MM.1S (cell line): ENCODE measurements around the gene LUZP1.
"Not testable (repeated sequence)": the region's sequence is repeated elsewhere in the genome, so short reads cannot be mapped to it uniquely, and the experiment has no call there.

ENCODE experiments used
- DNase-seq: peaks from one replicate; pipeline ENCODE4 v3.0.0-alpha.2; 2015
- H2AFZ ChIP-seq: fragments of 300-600 bp; sonication (generic); 2 replicates; pipeline ENCODE4 v1.6.0; 2016; ENCODE audit warnings: antibody characterized with exemption, low read length
- H3F3A ChIP-seq: fragments of 300-600 bp; sonication (generic); 2 replicates; pipeline ENCODE4 v1.6.1; 2016; ENCODE audit warnings: mild to moderate bottlenecking, antibody characterized with exemption, low read length, moderate library complexity, mixed read lengths; ENCODE audit not compliant: insufficient read depth
- H3K27ac ChIP-seq: fragments of 300-600 bp; sonication (generic); 2 replicates; pipeline ENCODE4 v1.5.1; 2016; ENCODE audit warnings: mild to moderate bottlenecking, low read length
- H3K27me3 ChIP-seq: fragments of 300-600 bp; sonication (generic); replicated peaks from 2 replicates; pipeline ENCODE4 v1.6.0; 2016; ENCODE audit warnings: low read length; ENCODE audit not compliant: insufficient read depth
- H3K36me3 ChIP-seq: fragments of 300-600 bp; sonication (generic); replicated peaks from 2 replicates; pipeline ENCODE4 v1.6.1; 2016; ENCODE audit warnings: mild to moderate bottlenecking, low read length, mixed read lengths; ENCODE audit not compliant: insufficient read depth
- H3K4me1 ChIP-seq: fragments of 300-600 bp; sonication (generic); 2 replicates; pipeline ENCODE4 v1.6.1; 2016; ENCODE audit warnings: low read length, mixed read lengths
- H3K4me2 ChIP-seq: fragments of 300-600 bp; sonication (generic); 2 replicates; pipeline ENCODE4 v1.6.0; 2016; ENCODE audit warnings: low read depth, low read length
- H3K4me3 ChIP-seq: fragments of 300-600 bp; sonication (generic); 2 replicates; pipeline ENCODE4 v1.5.1; 2016; ENCODE audit warnings: low read length, mixed read lengths
- H3K79me2 ChIP-seq: fragments of 300-600 bp; sonication (generic); 2 replicates; pipeline ENCODE4 v1.6.1; 2016; ENCODE audit warnings: mixed run types, low read length, mixed read lengths
- H3K9ac ChIP-seq: fragments of 300-600 bp; sonication (generic); 2 replicates; pipeline ENCODE4 v1.6.1; 2016; ENCODE audit warnings: low read length, mixed read lengths
- H3K9me2 ChIP-seq: fragments of 300-600 bp; sonication (generic); replicated peaks from 2 replicates; pipeline ENCODE4 v1.6.1; 2016; ENCODE audit warnings: mild to moderate bottlenecking, low read length, mixed read lengths; ENCODE audit not compliant: insufficient read depth
- H3K9me3 ChIP-seq: fragments of 300-600 bp; sonication (generic); replicated peaks from 2 replicates; pipeline ENCODE4 v1.6.1; 2016; ENCODE audit warnings: mild to moderate bottlenecking, low read length, mixed read lengths; ENCODE audit not compliant: insufficient read depth
- H4K20me1 ChIP-seq: fragments of 300-600 bp; sonication (generic); 2 replicates; pipeline ENCODE4 v1.6.1; 2016; ENCODE audit warnings: mild to moderate bottlenecking, low read length, moderate library complexity, mixed read lengths; ENCODE audit not compliant: insufficient read depth
- CTCF ChIP-seq: fragments of 300-600 bp; sonication (generic); IDR thresholded peaks from 2 replicates; pipeline ENCODE4 v1.5.1; 2016; ENCODE audit warnings: antibody characterized with exemption, low read length, mixed read lengths
- EZH2 ChIP-seq: fragments of 300-600 bp; sonication (generic); optimal IDR thresholded peaks from 2 replicates; pipeline ENCODE3; 2017; ENCODE audit warnings: low read depth, mild to moderate bottlenecking, antibody characterized with exemption, low read length, mixed read lengths
- EZH2phosphoT487 ChIP-seq: fragments of 300-600 bp; sonication (generic); IDR thresholded peaks from 2 replicates; pipeline ENCODE4 v1.6.1; 2018; ENCODE audit warnings: antibody characterized with exemption, low read length

Gene LUZP1

GRCh38 chr1:23193391-23194118 is 24.9 kb upstream of the LUZP1 start:
- Histone ChIP-seq H3K9me3 (no peaks in the 10 kb centered on the region), H3K4me2 (no peak overlapping the region), H3K27me3 (no peaks in the 10 kb centered on the region; the same call in 1 of the 2 replicates), H3K27ac (no peak overlapping the region), H3K9ac (no peak overlapping the region), H4K20me1 (no peaks in the 10 kb centered on the region), H3K9me2 (no peaks in the 10 kb centered on the region), H3K79me2 (no peaks in the 10 kb centered on the region), H2AFZ (no peak overlapping the region), H3K4me3 (no peak overlapping the region), H3F3A (no peaks in the 10 kb centered on the region), H3K4me1 (no peaks in the 10 kb centered on the region), H3K36me3 (no peaks in the 10 kb centered on the region)
- no peak for DNase-seq
- TF ChIP-seq EZH2, result no peak

GRCh38 chr1:23191199-23191598 is 22.5 kb upstream of the LUZP1 start:
- no peak overlapping the region for H3K4me3 ChIP-seq
- no peak for TF ChIP-seq EZH2phosphoT487
- TF ChIP-seq CTCF, result no peak
- no peak for TF ChIP-seq EZH2
- no peak overlapping the region for H3K27ac ChIP-seq
- no peaks in the 10 kb centered on the region for H4K20me1 ChIP-seq
- no peak overlapping the region for H3K9ac ChIP-seq
- H3K4me2 ChIP-seq, result no peak overlapping the region
- DNase-seq, result no peak
- no peaks in the 10 kb centered on the region for H3K79me2 ChIP-seq
- H3K9me2 ChIP-seq, result no peaks in the 10 kb centered on the region
- no peaks in the 10 kb centered on the region for H3F3A ChIP-seq
- no peaks in the 10 kb centered on the region for H3K9me3 ChIP-seq
- H3K4me1 ChIP-seq, result no peaks in the 10 kb centered on the region
- no peaks in the 10 kb centered on the region; the same call in 1 of the 2 replicates for H3K27me3 ChIP-seq
- no peaks in the 10 kb centered on the region for H3K36me3 ChIP-seq
- H2AFZ ChIP-seq, result no peak overlapping the region

GRCh38 chr1:23188936-23189452 is 20.3 kb upstream of the LUZP1 start:
- not testable (repeated sequence) for DNase-seq, H3F3A ChIP-seq, H3K79me2 ChIP-seq, H3K27me3 ChIP-seq, H3K36me3 ChIP-seq, H2AFZ ChIP-seq, H3K4me3 ChIP-seq, H3K4me2 ChIP-seq, H3K9me2 ChIP-seq, H3K9ac ChIP-seq, H4K20me1 ChIP-seq, H3K9me3 ChIP-seq, H3K27ac ChIP-seq, H3K4me1 ChIP-seq

- no peaks in the 10 kb centered on the region for H3K9me3 ChIP-seq
- no peak overlapping the region for H3K4me2 ChIP-seq
- H2AFZ ChIP-seq, result no peak overlapping the region
- no peak overlapping the region for H3K4me3 ChIP-seq
- no peaks in the 10 kb centered on the region for H3F3A ChIP-seq
- DNase-seq, result no peak
- H3K9ac ChIP-seq, result no peak overlapping the region
- H4K20me1 ChIP-seq, result no peaks in the 10 kb centered on the region
- no peaks in the 10 kb centered on the region for H3K79me2 ChIP-seq
- no peaks in the 10 kb centered on the region for H3K36me3 ChIP-seq
- no peak overlapping the region for H3K27ac ChIP-seq
- H3K27me3 ChIP-seq, result no peaks in the 10 kb centered on the region
- no peaks in the 10 kb centered on the region for H3K9me2 ChIP-seq
- no peaks in the 10 kb centered on the region for H3K4me1 ChIP-seq
- TF ChIP-seq EZH2, result no peak
- no peak for TF ChIP-seq EZH2phosphoT487
- no peak for TF ChIP-seq CTCF
Measured at GRCh38 chr1:23188434-23188884, 19.8 kb upstream of the LUZP1 start.
